Limb (tissue), 2 donors: ENCODE data around the gene ANKRD55.
"Not testable (repeated sequence)": the region's sequence is repeated elsewhere in the genome, so short reads cannot be mapped to it uniquely, and the experiment has no call there.

Source experiments
- DNase-seq, 2 donors: peaks; one replicate each; pipeline ENCODE4 v3.0.0-alpha.2; 2016; ENCODE audit errors: extremely low spot score in 2 of 2

ANKRD55 gene

DNA sequence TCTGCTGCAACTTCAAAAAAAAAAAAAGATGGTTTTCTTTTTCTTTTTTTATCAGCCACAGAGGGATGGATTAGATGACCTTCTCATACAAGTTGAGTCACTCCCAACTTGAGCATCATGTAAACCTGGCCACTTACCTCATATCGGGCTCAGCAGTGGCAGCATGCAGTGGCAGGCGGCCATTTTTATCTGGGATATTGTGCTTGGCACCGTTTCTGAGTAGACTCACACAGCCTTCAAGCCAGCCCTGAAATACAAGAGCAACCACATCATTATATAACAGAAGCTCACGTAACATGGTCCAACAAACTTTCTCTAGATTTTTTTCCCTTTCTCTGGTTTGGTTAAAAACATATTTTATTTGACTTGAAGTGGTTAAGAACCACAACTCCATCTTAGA is 62.6 kb downstream of the ANKRD55 start:
- no peak for DNase-seq

DNA sequence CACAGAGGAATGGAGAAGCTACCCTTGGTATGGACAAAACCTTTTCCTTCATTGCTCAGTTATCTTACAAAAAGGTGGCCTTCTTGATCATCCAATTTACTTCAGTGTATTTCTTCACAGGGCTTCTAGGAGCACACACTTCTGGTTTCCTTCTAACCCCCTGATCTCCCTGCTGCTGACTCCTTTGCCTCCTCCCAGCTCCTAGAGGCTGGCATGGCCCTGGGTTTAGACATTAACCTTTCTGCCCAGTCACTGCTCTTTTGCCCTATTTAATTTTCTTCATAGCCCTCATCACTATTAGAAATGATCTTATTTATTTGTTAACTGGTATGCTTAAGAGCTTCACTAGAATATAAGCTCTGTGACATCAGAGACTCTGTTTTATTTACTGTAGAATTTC is 63.2 kb downstream of the ANKRD55 start:
- no peak for DNase-seq

GRCh38 chr5:56169281-56169680 is 63.8 kb downstream of the ANKRD55 start:
- DNase-seq, result no peak

DNA sequence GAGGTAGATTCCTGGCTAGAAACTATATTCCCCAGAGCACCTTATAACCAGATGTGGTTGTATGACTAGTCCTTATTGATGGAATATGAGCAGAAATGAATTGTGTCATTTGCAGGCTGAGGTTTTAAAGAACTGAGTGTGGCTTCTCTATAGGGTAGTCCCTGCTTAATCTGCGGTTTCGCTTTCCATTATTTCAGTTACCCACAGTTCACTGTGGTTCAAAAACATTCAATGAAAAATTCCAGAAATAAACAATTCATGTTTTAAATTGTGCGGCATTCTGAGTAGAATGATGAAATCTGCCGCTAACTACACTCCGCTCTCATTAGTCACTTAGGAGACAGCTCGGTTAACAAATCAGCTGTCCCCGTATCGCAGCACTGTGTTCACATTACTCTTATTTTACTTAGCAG is 65.1 kb downstream of the ANKRD55 start:
- DNase-seq, result no peak

DNA sequence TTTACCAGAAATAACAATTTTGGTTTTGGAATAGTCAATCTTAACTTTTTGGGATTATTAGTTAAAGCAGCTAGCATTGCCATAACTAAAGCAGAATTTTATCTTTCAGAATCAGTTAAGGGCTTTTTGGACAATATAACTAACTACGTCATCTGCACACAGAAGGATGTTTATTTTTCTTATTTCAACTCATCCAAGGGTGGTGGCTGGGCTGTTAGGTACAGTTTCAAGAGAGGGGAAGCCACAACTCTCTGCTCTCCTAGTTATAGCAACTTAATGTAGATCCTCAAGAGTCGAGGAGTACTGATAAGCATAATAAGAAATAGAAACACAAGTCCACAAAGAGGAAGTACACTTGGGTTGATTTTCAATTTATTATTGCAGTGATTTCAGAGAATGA is 65.6 kb downstream of the ANKRD55 start:
- DNase-seq, result no peak

DNA sequence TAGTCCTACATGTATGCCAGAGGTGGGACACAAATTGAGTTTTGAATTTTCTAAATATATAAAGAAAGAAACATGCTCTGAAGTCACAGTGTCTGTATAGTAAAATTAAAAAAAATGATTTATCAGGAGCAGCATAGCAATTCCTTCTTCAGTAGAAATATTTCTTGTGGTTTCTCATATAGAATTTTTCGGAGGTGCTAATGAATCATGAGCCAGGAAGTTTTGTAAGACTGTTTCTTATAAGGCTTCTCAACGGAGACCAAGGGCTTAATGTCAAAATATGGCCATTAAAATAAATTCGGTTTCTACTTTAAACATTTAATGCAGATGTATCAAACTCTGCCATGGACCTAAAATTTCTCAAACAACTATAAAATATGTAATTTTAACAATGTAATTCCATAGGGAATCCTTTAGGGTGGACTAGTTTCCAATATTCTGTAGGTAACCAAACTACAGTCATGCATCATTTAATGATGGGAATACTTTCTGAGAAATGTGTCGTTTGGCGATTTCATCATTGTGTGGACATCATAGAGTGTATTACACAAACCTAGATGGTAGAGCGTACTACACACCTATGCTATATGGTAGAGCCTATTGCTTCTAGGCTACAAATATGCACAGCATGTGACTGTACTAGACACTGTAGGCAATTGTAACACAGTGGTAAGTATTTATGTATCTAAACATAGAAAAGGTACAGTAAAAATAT is 66.3 kb downstream of the ANKRD55 start:
- no peak for DNase-seq

DNA sequence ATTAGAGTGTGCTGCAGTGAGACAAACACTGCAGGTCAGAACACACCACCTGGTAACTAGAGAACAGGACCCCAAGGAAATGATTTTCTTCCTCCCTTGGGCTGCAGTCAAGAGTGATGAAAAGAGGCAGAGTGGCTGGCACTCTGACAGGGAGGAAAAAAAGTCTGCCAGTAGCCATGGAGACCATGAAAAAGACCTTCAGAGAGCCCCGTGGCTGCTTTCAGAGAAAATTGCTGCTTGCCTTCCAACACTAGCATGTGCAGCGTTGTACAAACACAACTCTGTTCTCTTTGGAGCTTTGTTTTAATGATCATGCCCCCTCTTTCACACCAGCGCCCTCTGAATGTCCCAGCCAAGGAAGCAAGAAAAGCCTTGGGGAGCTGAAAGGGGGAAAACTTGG is 68.8 kb downstream of the ANKRD55 start:
- peak in 1 of 2 donors; percentile 61 for DNase-seq

DNA sequence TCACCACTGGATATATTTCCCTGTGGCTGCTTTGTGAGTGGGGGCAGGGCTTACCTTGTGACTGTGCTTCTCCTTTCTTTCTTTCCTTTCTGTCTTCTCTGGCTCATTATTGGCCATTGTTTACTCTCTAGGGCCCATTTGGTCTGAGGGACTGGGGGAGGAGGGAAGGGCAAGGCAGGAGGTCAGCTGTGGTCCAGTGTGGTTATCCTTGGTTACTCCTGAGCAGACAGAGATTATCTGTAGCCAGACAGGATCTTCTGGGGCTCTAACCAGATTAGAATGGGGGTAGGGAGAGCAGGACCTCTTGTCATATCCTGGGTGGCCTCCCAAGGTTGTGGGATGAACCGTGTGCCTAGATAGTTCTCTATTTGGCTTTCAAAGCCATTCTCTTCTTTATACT is 71.2 kb downstream of the ANKRD55 start:
- DNase-seq, result no peak

DNA sequence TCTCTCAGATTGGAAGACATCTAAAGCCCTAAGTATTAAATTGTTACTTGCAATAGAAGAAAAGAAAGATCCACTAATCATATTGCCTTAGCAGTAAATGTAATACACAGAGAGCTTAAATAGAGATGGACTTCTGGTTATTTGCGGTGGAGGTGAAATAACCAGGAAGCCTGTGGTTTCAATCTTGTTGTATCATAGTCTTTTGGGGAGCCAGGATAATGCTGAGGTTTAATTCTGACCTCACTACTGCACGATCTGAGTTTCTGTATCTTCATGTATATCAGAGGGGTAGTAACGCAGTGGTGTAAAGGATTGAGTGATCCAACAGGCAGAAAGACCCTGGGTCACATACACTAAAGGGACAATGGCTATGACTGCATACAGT is 71.7 kb downstream of the ANKRD55 start:
- DNase-seq, result no peak

- no peak for DNase-seq
These were observed 72.2 kb downstream of the ANKRD55 start for GRCh38 chr5:56160723-56161438.

- DNase-seq, result no peak
These were observed 73.6 kb downstream of the ANKRD55 start for GRCh38 chr5:56159521-56159947.

- DNase-seq, result no peak
These were observed 74.7 kb downstream of the ANKRD55 start for GRCh38 chr5:56158331-56158960.

DNA sequence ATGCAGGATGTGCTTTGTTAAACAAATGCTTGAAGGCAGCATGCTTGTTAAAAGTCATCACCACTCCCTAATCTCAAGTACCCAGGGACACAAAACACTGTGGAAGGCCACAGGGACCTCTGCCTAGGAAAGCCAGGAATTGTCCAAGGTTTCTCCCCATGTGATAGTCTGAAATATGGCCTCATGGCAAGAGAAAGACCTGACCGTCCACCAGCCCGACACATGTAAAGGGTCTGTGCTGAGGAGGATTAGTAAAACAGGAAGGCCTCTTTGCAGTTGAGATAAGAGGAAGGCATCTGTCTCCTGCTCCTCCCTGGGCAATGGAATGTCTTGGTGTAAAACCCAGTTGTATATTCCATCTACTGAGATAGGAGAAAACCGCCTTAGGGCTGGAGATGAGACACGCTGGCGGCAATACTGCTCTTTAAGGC is 75.9 kb downstream of the ANKRD55 start:
- DNase-seq, result not testable (repeated sequence)

GRCh38 chr5:56156585-56157190 is 76.4 kb downstream of the ANKRD55 start:
- DNase-seq, result not testable (repeated sequence)

- no peak for DNase-seq
These were observed 77.0 kb downstream of the ANKRD55 start for GRCh38 chr5:56155992-56156584.

- DNase-seq, result no peak
These were observed 78.2 kb downstream of the ANKRD55 start for GRCh38 chr5:56154732-56155484.

DNA sequence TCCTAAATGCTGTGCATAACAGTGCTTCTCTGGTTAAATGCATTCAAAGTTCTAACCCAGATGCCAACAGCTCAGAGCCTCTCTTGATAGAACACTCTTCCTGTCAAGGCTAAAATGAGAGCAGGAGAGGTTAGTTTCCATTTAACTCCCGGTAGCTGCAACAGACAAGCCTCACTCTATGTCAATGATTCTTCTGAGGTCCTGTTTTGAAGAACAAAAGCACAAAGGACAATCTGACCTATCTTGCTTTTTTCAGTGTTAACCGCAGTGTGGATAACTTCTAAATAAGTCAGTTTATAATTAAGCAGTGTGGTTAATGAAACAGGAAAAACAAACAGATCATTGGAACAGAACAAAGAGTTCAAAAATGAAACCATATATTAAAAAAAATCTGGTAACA is 80.7 kb downstream of the ANKRD55 start:
- no peak for DNase-seq

GRCh38 chr5:56150756-56151155 is 82.4 kb downstream of the ANKRD55 start:
- DNase-seq, result not testable (repeated sequence)

DNA sequence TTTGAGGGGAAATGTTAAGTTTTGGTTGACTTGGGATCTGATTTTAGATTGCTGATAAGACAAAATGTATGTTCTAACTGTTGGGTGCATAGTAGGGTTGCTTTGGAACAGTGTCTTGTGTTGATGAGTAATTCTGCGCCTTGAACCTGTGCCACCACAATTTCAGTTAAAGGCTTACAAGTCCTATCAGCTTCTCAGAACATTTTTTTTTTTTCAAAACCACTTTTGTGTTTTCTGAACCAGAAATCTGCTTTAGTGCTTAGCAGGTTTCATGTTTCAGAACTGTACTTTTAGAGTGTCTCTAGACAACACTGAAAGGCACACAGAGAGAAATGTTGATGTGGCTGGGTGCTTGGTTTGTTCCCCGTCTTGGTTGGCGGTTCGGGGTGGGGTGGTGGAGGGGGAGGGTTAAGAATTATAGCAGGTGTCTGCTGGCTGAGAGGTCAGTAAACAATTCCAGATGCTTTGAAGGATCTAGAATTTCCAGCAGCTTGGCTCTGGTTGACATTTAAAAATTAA is 84.6 kb downstream of the ANKRD55 start:
- DNase-seq, result no peak

GRCh38 chr5:56147659-56148230 is 85.4 kb downstream of the ANKRD55 start:
- no peak for DNase-seq
